Liver (tissue), 9 donors: ENCODE results near the gene ABCA9. TPM values are rescaled to one million over a fixed set of nuclear protein-coding genes. Genes with fewer than 3 reads are reported as not detected.

ENCODE experiments used
- DNase-seq: peaks from one replicate; pipeline ENCODE4 v3.0.0-alpha.2; 2017; ENCODE audit warnings: low spot score
- H3K27ac ChIP-seq, 2 donors: one replicate each; pipeline ENCODE4 v1.7.0; 2013; ENCODE audit warnings: inconsistent platforms in 2 of 2, low read length in 2 of 2, control low read depth in 1 of 2, low read depth in 1 of 2, mild to moderate bottlenecking in 1 of 2
- H3K27me3 ChIP-seq, 4 donors: one replicate each; pipeline versions ENCODE4 v1.6.1 to v1.7.0; 2013; ENCODE audit warnings: low read length in 3 of 4, inconsistent platforms in 1 of 4, mild to moderate bottlenecking in 1 of 4, moderate library complexity in 1 of 4; ENCODE audit not compliant: control insufficient read depth in 4 of 4, insufficient read depth in 4 of 4
- H3K36me3 ChIP-seq, 4 donors: one replicate each; pipeline versions ENCODE4 v1.6.1 to v1.7.0; 2013; ENCODE audit warnings: low read length in 3 of 4, mild to moderate bottlenecking in 3 of 4, low read depth in 1 of 4, moderate library complexity in 1 of 4; ENCODE audit not compliant: control insufficient read depth in 4 of 4, insufficient read depth in 3 of 4
- H3K4me1 ChIP-seq, 4 donors: one replicate each; pipeline versions ENCODE4 v1.6.1 to v1.7.0; 2013; ENCODE audit warnings: low read length in 3 of 4, mild to moderate bottlenecking in 3 of 4, moderate library complexity in 1 of 4; ENCODE audit not compliant: control insufficient read depth in 4 of 4, insufficient read depth in 4 of 4
- H3K4me3 ChIP-seq, 3 donors: one replicate each; pipeline versions ENCODE4 v1.6.1 to v1.7.0; 2013; ENCODE audit warnings: low read length in 3 of 3, control low read depth in 1 of 3, low read depth in 1 of 3, mild to moderate bottlenecking in 1 of 3
- H3K9ac ChIP-seq, 2 donors: one replicate each; pipeline ENCODE4 v1.7.0; 2013; ENCODE audit warnings: low read length in 2 of 2, mild to moderate bottlenecking in 2 of 2, moderate library complexity in 2 of 2, control low read depth in 1 of 2, low read depth in 1 of 2
- H3K9me3 ChIP-seq, 4 donors: one replicate each; pipeline versions ENCODE4 v1.6.1 to v1.7.0; 2013; ENCODE audit warnings: low read length in 3 of 4; ENCODE audit not compliant: control insufficient read depth in 4 of 4
- ATF3 ChIP-seq: IDR thresholded peaks from 2 replicates; pipeline ENCODE4 v1.6.1; 2016; ENCODE audit warnings: antibody characterized with exemption
- EGR1 ChIP-seq, 2 donors: IDR thresholded peaks; 2 replicates each; pipeline ENCODE4 v1.6.1; 2016 to 2018; ENCODE audit warnings: antibody characterized with exemption in 2 of 2, low read depth in 2 of 2
- FOXA1 ChIP-seq: IDR thresholded peaks from 2 replicates; pipeline ENCODE4 v1.6.1; 2016; ENCODE audit warnings: antibody characterized with exemption
- FOXA2 ChIP-seq: IDR thresholded peaks from 2 replicates; pipeline ENCODE4 v1.6.1; 2016; ENCODE audit warnings: antibody characterized with exemption
- GABPA ChIP-seq, 2 donors: IDR thresholded peaks in 1 of 2; conservative IDR thresholded peaks in 1 of 2; 2 replicates each; pipeline ENCODE4 v1.6.1; 2016; ENCODE audit warnings: antibody characterized with exemption in 2 of 2, mild to moderate bottlenecking in 1 of 2, moderate library complexity in 1 of 2
- HNF4A ChIP-seq, 2 donors: conservative IDR thresholded peaks; 2 replicates each; pipeline ENCODE4 v1.6.1; 2016; ENCODE audit warnings: antibody characterized with exemption in 2 of 2, mild to moderate bottlenecking in 2 of 2
- HNF4G ChIP-seq: IDR thresholded peaks from 2 replicates; pipeline ENCODE4 v1.6.1; 2016; ENCODE audit warnings: antibody characterized with exemption
- JUND ChIP-seq, 2 donors: IDR thresholded peaks; 2 replicates each; pipeline ENCODE4 v1.6.1; 2016; ENCODE audit warnings: antibody characterized with exemption in 2 of 2
- MAX ChIP-seq: IDR thresholded peaks from 2 replicates; pipeline ENCODE4 v1.6.1; 2016; ENCODE audit warnings: antibody characterized with exemption
- RAD21 ChIP-seq, 2 donors: IDR thresholded peaks; 2 replicates each; pipeline ENCODE4 v1.6.1; 2016; ENCODE audit warnings: antibody characterized with exemption in 2 of 2, mild to moderate bottlenecking in 2 of 2
- REST ChIP-seq: IDR thresholded peaks from 2 replicates; pipeline ENCODE4 v1.6.1; 2016; ENCODE audit warnings: antibody characterized with exemption, mild to moderate bottlenecking
- RXRA ChIP-seq, 2 donors: IDR thresholded peaks; 2 replicates each; pipeline ENCODE4 v1.6.1; 2017 to 2018; ENCODE audit warnings: antibody characterized with exemption in 2 of 2, mild to moderate bottlenecking in 1 of 2
- SP1 ChIP-seq: IDR thresholded peaks from 2 replicates; pipeline ENCODE4 v1.6.1; 2018; ENCODE audit warnings: antibody characterized with exemption, mild to moderate bottlenecking
- TAF1 ChIP-seq: conservative IDR thresholded peaks from 2 replicates; pipeline ENCODE4 v1.6.1; 2016; ENCODE audit warnings: antibody characterized with exemption, mild to moderate bottlenecking
- YY1 ChIP-seq: IDR thresholded peaks from 2 replicates; pipeline ENCODE4 v1.6.1; 2016; ENCODE audit warnings: antibody characterized with exemption, mild to moderate bottlenecking
- ZBTB33 ChIP-seq: IDR thresholded peaks from 2 replicates; pipeline ENCODE4 v1.6.1; 2016; ENCODE audit warnings: antibody characterized with exemption
- WGBS: extraction: QIAGEN DNeasy Blood & Tissue Kit; methylation state at CpG from one replicate; pipeline ENCODE4 v1.1.7; 2013; 5-methylcytosine and 5-hydroxymethylcytosine counted together
- polyA plus RNA-seq, 2 donors: library from polyadenylated mRNA; stranded (reverse) in 1 of 2; unstranded in 1 of 2; fragments of 200-250 nt in 1 of 2; fragments of >200 nt in 1 of 2; fragmentation: Nextera tagmentation in 1 of 2; extraction: Ambion mirVana in 1 of 2; gene quantifications; one replicate each; pipeline versions ENCODE4 v1.2.1 to v1.2.3, GENCODE V29; 2013 to 2015
- total RNA-seq, 2 donors: library from RNA; depleted of rRNA; stranded (reverse); fragments of >200 nt; gene quantifications; one replicate each; pipeline ENCODE4 v1.2.3, GENCODE V29; 2014
- donor health status: healthy.
- donor health status: healthy.
- donor health status: healthy.
- donor health status: healthy.
- donor health status: healthy.

The ABCA9 gene
- total and polyA plus RNA-seq, 4 donors, result 1.4 to 18.9 (median 5.9) TPM

- no peak overlapping the region for H3K9ac ChIP-seq
- H3K4me3 ChIP-seq, result no peak overlapping the region
- peaks cover 0 to 5% (median under 1%) of the 10 kb centered on the region in 4 donors for H3K4me1 ChIP-seq
- H3K27me3 ChIP-seq, result no peaks in the 10 kb centered on the region
- no peaks in the 10 kb centered on the region for H3K9me3 ChIP-seq
- 89% methylated on average over 1 of the region's 1 CpG for WGBS
- no peak overlapping the region for H3K27ac ChIP-seq
- TF ChIP-seq FOXA2 (no peak), RAD21 (IDR thresholded peaks at IDR 0.05) (no peak), ZBTB33 (no peak), EGR1 (IDR thresholded peaks at IDR 0.05; ENCODE audit: low read depth in 2 of 2) (no peak), MAX (no peak), ATF3 (no peak), TAF1 (no peak), GABPA (IDR thresholded peaks at IDR 0.05 in 1 of 2, conservative IDR thresholded peaks at IDR 0.05 in 1 of 2) (no peak), RXRA (IDR thresholded peaks at IDR 0.05) (no peak), FOXA1 (no peak), YY1 (no peak), HNF4G (no peak), JUND (IDR thresholded peaks at IDR 0.05) (no peak)
- DNase-seq, result no peak
- peaks cover 0 to 3% (median 0%) of the 10 kb centered on the region in 4 donors for H3K36me3 ChIP-seq
Measured at GRCh38 chr17:69057280-69057679, 3.4 kb downstream of the ABCA9 start.

- H3K4me1 ChIP-seq, result peaks cover 0 to 1% (median 0%) of the 10 kb centered on the region in 4 donors
- H3K9ac ChIP-seq, result no peak overlapping the region
- 88% methylated on average over 3 of the region's 3 CpGs for WGBS
- no peaks in the 10 kb centered on the region for H3K27me3 ChIP-seq
- H3K27ac ChIP-seq, result no peak overlapping the region
- no peak overlapping the region for H3K4me3 ChIP-seq
- no peak for TF ChIP-seq FOXA1
- TF ChIP-seq GABPA (IDR thresholded peaks at IDR 0.05 in 1 of 2, conservative IDR thresholded peaks at IDR 0.05 in 1 of 2), result no peak
- no peak for TF ChIP-seq SP1
- DNase-seq, result no peak
- H3K9me3 ChIP-seq, result no peaks in the 10 kb centered on the region
- H3K36me3 ChIP-seq, result peaks cover 0 to 3% (median 0%) of the 10 kb centered on the region in 4 donors
Measured at GRCh38 chr17:69056179-69056823, 4.4 kb downstream of the ABCA9 start.

- TF ChIP-seq ZBTB33, result no peak
- TF ChIP-seq HNF4A (conservative IDR thresholded peaks at IDR 0.05), result no peak
- TF ChIP-seq FOXA1, result no peak
- TF ChIP-seq ATF3, result no peak
- TF ChIP-seq JUND (IDR thresholded peaks at IDR 0.05), result no peak
- TF ChIP-seq YY1, result no peak
- no peak for TF ChIP-seq REST
- no peak for TF ChIP-seq GABPA (IDR thresholded peaks at IDR 0.05 in 1 of 2, conservative IDR thresholded peaks at IDR 0.05 in 1 of 2)
- TF ChIP-seq EGR1 (IDR thresholded peaks at IDR 0.05; ENCODE audit: low read depth in 2 of 2), result no peak
- H3K27me3 ChIP-seq, result no peaks in the 10 kb centered on the region
- no peaks in the 10 kb centered on the region for H3K9me3 ChIP-seq
- no peak overlapping the region for H3K9ac ChIP-seq
- no peak for DNase-seq
- H3K4me3 ChIP-seq, result no peak overlapping the region
- no peak overlapping the region for H3K27ac ChIP-seq
- no peaks in the 10 kb centered on the region for H3K4me1 ChIP-seq
- 91% methylated on average over 2 of the region's 2 CpGs for WGBS
- H3K36me3 ChIP-seq, result peaks cover 0 to 3% (median 0%) of the 10 kb centered on the region in 4 donors
Measured at GRCh38 chr17:69055334-69055733, 5.4 kb downstream of the ABCA9 start.
